ENCODE measurements around the gene PRR13.
A peak's percentile ranks its signal among the peaks of the same experiment; 100 is the strongest.
"Not testable (repeated sequence)": the region's sequence is repeated elsewhere in the genome, so short reads cannot be mapped to it uniquely, and the experiment has no call there.

Gene PRR13

DNA sequence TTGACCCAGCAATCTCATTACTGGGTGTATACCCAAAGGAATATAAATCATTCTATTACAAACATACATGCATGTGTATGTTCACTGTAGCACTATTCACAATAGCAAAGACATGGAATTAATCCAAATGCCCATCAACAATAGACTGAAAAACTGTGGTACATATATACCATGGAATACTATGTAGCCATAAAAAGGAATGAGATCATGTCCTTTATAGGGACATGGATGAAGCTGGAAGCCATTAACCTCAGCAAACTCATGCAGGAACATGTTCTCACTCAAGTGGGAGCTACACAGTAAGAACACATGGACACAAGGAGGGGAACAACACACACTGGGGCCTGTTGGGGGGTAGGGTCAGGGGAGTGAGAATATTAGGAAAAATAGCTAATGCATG, 2.0 kb upstream of the PRR13 start:
- not testable (repeated sequence) for FAIRE-seq

DNA sequence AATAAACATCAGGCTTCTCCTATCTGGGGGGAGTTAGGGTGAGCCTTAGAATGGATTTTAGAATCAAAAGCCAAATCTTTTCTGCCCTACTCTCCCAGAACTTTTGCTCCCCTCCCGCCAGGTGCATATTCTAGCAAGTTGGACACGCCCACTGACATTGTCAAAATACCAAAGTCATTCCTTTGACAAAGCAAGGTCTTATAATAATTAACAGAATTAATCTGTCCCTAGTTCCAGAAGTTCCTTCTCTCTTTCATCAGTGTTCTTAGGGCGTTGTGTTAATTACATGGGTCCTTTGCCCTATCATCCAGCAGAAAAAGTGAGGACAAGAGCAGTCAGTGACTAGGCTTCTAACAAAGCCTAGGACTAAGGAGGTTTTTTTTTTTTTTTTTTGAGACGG, 2.4 kb downstream of the PRR13 start:
- no peak for FAIRE-seq

DNA sequence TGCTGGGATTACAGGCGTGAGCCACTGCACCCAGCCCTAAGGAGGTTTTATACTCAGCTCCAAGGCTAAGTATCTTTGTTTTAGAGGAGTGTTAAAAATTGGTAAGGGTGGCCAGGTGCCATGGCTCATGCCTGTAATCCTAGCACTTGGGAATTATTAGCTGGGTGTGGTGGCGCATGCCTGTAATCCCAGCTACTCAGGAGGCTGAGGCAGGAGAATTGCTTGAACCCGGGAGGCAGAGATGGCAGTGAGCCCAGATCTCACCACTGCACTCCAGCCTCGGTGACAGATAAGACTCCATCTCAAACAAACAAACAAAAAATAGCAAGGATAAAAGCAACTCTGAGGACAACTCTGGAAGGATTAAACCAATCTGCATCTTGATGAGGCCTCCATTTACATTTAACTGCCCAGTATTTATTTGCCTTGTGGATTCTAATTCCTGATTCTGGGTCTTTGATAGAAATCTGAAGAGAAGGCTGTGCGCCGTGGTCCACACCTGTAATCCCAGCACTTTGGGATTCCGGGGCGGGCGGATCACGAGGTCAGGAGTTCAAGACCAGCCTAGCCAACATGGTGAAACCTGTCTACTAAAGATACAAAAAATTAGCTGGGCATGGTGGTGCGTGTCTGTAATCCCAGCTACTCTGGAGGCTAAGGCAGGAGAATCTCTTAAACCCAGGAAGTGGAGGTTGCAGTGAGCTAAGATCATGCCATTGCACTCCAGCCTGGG, 3.2 kb downstream of the PRR13 start:
- not testable (repeated sequence) for FAIRE-seq

DNA sequence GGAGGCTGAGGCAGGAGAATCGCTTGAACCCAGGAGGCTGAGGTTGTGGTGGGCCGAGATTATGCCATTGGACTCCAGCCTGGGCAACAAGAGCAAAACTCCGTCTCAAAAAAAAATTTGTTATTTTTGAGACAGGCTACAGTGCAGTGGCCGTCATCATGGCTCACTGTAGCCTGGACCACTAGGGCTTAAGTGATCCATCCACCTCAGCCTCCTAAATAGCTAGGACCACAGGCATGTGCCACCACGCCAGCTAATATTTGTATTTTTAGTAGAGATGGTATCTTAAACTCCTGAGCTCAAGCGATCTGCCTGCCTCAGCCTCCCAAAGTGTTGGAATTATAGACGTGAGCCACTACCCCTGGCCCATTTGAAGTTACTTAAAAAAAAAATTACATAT, 9.4 kb downstream of the PRR13 start:
- no peak for FAIRE-seq

DNA sequence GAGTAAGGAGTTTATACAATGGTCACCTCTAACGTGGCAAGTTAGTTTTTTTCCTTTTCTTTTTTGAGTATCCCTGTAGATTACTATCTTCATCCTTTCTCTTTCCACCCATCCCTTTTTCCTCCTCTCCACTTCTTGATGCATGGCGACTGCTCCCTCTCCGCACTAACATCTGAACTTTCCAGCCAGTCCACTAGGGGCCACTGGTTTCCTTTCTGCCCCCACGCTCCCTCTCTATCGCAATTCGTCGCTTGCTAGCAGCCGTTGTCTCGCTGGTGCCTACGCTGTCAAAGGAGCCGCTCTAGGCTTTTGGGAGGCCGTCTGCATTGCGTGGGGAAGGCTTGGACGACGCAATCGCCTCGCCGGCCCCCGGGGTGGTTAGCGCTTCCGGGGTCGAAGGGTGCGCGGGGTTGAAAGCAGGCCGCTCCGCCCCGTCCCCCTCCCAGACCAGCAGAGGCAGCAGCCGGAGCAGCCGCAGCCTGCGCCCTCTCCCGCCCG, 10.2 kb downstream of the PRR13 start, which contains the start of gene PCBP2:
PCBP2 (plus strand) TSS at position 442 of the 498 bp plus-strand sequence. CDS start 2,699 bp downstream, outside the sequence.
- FAIRE-seq: peak; percentile 24

DNA sequence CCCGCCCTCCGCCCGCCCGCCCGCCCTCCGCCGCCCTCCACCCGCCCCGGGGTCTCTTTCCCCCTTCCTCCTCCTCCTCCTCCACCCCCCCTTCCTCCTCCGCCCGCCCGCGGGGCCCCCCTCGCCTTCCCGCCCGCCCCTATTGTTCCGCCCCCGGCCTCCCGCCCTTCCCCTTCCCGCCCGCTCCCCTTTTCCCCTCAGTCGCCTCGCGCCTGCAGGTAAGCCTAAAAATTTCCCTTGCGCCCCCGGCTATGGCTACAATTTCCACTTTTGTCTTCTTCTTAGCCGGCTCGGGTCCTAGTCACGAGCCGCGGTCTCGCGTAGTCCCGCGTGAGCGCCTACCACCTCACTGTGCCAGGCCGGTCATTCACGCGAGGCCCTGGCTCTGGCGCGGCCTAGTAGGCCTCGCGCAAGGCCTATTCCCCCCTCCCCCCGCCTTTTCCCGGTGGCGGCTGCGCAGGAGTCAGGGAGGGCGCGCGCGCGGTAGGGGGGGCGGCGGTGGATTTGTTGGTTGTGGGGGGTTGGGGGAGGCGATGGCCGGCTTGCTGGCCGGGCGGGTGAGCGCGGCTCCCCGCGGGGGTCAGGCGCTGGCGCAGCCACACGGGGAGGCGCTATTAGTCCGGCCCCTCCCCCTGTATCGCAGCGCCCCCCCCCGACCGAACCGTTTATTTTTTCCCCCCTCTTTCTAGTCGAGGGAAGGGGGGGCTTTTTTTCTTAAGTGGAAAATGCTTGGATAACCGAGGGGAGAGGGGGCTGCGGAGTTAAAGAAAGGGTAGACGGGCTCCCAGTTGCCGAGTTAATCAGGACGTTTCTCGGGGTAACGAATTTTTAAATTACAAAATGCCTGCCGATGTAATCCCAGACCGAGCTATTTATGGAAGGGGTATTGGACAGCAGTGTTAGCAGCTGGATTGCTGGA, 10.9 kb downstream of the PRR13 start:
- FAIRE-seq: no peak

DNA sequence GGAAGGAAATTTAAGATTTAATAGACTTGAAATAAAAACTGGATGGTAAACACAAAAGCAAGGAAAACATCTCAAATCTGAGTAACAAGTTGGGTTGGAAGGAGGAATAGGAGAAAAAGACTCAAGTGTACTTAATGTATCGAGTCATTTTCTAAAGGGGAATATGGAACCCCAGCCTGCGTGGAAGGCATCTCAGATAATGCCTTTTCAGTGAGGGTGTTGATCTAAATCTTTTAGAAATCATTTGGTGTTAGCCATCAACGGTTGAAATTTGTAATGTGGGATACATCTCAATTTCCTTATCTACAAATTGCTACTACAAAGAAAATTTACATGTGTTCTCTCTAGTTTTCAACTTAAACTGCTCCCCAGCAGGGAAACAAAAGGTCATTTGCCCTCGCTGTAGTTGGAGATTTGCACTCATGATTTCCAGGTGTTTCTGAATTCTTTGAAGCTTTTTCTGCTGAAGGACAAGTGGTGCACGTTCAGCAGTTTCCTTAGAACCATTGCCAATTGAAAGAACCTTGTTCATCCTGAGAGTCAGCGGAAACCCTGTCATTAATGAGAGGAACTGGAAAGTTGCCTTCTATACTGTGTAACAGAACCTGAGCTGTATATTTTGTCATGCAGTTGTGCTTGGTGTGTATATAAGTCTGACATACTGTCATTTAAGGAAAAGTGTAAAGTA, 12.6 kb downstream of the PRR13 start:
- no peak for FAIRE-seq

DNA sequence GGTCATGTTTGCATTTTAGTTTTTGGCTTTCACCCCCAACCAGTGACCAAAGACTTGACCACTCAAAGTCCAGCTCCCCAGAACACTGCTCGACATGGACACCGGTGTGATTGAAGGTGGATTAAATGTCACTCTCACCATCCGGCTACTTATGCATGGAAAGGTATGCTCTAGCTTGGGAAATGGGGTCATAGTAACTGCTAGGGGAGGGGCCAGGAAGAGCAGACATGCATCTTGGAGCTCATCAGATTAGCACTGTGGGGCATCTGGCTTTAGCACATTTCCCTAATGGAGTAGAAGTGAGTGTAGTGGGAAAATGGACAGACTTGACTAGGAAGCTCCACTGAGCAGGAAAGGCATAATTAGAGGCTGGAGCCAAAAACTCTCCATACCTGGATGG, 13.2 kb downstream of the PRR13 start:
- no peak for FAIRE-seq

DNA sequence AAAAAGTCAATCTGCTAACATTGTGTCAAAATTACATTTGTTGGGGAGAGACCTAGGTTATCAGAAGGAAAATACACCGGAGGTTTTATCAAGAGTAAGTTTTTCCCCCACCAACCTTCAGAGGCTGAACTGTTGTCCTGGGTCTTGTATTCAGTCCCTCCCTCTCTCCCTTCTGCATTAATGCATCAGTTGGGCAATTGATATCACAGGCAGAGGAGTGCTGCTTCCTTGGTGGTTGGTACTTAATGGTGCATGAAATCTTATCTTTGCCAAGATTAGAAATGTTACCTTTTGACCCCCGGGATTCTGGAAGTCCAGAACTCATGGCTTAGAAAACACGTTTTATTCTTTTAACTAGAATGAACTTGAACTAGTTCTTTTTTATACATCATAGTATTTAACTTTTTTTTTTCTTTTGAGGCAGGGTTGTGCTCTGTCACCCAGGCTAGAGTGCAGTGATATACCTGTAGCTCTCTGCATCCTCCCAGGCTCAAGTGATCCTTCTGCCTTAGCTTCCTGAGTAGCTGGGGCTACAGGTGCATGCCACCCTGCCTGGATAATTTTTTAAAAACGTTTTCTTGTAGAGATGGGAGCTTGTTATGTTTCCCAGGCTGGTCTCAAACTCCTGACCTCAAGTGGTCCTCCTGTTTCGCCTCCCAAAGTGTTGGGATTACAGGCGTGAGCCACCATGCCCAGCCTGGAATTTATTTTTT, 15.3 kb downstream of the PRR13 start:
- no peak for FAIRE-seq

DNA sequence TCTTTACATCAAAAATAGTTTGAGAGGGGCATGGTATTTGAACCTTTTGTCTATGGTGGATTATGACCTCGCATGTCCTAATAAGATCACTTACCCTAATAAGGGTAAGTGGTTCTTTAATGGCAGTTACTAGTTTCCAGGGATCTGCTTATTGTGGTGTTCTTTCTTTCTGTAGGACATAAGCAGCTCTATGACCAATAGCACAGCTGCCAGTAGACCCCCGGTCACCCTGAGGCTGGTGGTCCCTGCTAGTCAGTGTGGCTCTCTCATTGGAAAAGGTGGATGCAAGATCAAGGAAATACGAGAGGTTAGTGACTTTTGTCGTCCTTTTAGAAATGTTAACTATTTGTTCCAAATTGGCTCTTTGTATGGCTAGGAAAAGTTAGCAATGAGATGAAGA, 17.6 kb downstream of the PRR13 start:
- no peak for FAIRE-seq

DNA sequence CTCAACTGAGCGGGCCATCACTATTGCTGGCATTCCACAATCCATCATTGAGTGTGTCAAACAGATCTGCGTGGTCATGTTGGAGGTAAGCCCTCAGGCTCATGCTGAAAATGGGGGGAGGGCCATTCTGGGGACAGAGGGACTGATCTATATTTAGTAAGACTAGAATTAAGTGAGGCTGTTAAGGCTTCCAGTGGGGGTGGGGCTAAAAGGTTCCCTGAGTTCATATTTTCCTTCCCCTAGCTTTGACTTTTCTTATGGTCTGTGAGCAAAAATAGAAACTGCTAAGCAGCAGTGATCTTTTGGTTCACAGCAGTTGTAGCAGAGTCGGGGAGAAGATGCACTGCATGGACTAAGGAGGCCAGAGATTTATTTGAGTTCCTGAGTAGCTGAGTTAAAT, 19.5 kb downstream of the PRR13 start:
- no peak for FAIRE-seq

DNA sequence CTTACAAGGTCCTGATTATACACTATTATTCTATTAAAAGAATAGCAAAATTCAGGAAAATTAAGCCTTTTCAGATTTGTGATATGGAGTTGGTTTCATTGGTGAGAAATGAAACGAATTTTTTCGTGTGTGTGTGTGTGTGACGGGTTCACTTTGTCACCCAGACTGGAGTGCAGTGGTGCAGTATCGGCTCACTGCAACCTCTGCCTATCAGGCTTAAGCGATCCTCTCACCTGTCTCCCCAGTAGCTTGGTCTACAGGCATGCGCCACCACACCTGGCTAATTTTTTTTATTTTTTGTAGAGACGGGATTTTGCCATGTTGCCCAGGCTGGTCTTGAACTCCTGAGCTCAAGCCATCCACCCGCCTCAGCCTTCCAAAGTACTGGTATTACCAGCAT, 20.1 kb downstream of the PRR13 start:
- no peak for FAIRE-seq

DNA sequence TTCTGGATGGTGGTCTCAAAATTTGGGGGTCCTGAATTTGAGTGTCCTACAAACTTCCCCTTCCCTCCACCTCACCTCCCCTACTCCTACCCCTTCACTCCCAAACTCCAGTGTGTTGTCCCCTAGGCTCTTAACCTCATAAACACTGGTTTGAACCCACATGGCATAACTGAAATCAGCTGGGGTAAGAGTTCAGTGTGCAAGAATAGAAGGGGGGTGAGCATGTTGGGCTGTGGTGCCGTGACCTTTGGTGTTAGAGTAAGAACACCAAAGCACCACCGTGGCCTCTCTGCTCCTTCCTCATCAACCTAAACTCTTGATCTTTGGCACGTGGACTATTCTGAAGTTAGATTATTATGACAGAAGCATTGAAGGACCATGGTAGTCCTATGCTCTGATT, 21.4 kb downstream of the PRR13 start:
- FAIRE-seq: no peak

DNA sequence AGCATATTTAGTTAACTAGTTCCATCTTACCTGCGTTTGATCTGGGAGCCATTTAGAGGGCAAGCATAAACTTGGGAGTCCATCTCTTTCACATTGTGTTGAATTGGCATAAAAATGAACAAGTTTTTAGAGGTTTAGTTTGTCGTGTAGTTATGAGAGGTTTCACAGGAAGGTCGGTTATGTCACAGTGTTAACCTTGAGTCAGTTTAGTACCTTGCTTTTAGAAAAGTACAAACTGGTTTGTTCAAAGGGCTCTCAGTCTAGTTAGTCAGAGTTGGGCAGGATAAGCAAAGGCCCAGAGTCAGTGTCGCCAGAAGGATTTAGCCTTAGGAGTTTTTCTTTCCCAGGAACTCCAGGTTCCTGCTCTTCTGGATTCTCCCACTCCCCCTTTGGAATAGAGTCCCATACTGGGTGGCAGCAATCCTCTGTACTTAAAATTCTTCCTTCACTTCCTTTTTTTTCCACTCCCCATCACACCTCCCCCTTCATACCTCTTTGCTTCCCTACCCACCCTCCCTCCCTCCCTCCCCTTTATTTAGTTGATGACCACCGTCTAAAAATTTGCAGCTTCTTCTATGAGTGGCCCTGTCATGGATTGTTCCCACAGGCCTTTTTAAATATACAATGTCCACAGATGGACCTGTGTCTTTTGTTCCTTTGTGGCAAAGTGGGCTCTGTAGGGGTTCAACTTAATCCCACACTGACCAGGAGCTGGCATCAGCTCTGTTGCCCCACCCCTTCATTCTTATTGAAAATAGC, 22.4 kb downstream of the PRR13 start:
- FAIRE-seq: no peak

DNA sequence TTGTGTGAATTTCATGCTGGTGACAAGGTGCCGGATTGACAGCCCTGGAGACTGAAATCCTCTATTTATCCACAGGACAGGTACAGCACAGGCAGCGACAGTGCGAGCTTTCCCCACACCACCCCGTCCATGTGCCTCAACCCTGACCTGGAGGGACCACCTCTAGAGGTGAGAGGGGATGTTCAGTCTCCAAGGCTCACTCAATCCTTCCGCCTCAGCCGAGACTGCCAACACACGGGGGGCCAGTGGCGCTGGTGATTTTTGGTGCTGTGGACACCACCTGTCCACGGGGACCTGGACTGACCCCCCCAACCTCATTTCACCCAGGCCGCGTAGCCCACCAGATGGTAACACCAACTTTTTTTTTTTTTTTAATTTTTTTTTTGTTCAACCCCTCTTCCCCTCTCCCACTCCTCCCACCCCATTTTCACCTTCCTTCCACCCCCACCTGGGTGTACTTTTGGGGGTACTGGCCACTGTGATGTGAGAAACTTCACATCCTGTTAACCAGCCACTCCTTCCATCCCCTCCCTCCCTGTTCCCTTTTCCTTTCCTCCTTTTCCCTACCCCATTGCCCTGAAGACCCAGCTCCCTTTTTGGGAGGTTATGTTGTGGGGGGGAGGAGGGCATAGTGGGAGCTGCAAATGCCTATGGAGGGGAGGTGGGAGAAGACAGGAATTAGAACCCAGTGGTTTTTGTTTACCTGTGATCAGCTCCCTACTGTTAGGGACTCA, 23.3 kb downstream of the PRR13 start:
- FAIRE-seq: no peak

DNA sequence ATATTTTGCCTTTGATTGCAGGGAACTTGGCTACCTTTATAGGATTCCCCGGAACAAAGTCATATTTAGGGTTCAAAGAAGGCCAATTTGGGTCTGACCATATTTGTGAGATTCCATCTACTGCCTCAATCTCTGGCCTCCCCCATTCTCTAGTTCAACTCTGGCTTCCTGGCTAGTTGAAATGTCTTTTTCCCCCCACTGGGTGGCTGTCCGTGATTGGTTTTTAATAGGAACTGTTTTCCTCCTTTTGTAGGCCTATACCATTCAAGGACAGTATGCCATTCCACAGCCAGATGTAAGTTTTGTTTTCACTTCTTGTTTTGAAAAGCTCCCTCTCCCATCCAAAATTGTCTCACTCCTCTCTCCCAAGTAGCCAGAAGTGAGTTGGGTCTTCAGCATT, 24.1 kb downstream of the PRR13 start:
- no peak for FAIRE-seq

DNA sequence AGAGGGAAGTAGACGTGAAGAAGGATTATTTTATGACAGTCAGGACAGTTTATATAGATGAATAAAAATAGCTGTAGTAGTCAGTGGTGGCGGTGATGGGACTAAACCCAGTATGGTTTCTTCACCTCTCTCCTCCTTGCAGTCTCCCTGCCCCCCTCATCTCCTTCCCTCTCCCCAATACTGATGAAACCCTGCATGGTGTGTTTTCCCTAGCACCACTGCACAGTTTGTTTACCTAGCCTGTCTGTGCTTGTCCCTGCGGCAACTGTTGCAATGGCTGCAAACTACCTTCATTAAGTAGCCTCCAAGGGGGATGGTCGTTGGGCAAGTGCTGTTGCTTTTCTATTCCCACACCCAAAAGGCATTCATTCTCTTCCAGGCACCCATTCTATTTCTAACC, 25.1 kb downstream of the PRR13 start:
- no peak for FAIRE-seq

DNA sequence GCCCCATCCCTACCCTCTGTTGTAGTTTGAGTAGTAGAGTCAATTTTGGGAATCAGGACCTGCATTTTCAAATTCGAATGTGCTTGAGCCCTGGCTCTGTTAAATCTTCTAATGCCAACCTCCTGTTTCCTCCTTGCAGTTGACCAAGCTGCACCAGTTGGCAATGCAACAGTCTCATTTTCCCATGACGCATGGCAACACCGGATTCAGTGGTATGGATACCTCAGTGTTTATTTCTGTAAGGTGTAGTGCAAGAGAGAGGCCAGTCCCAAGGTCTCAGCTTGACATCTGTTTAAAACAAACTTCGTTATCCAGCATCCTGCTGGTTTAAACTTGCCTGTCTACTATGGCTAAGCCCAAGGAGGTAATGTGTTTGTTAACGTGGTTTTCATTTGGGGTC, 25.5 kb downstream of the PRR13 start:
- FAIRE-seq: no peak

DNA sequence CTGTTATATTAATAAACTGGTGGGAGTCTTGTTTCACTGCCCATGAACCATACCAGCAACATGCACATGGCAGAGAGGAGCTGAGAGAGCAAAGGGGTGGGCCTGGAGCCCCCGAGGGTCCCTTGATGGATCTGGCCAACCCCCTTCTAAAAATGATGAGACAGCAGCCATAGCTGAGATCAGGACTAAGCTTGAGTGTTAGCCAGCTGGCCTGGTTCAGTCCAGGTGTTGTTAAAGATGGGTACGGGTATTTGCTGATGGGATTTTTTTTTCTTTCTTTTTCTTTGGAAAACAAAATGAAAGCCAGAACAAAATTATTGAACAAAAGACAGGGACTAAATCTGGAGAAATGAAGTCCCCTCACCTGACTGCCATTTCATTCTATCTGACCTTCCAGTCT, 26.3 kb downstream of the PRR13 start:
- no peak for FAIRE-seq

DNA sequence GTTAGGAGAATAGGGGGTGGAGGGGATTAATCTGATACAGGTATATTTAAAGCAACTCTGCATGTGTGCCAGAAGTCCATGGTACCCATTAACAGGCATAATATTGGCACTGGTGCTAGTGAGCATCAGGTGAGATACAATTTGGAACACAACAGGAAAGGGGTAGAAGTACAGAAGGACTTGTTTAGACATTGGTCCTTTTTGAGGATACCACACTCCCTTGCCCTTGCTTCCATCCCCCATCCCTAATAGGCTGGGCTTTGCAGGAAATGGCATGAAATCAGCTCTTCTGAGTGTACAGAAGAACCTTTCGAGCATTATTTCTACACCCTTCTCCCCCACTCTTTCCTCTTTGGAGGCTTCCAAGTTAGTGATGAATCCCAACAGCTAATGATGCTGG, 26.7 kb downstream of the PRR13 start:
- no peak for FAIRE-seq

DNA sequence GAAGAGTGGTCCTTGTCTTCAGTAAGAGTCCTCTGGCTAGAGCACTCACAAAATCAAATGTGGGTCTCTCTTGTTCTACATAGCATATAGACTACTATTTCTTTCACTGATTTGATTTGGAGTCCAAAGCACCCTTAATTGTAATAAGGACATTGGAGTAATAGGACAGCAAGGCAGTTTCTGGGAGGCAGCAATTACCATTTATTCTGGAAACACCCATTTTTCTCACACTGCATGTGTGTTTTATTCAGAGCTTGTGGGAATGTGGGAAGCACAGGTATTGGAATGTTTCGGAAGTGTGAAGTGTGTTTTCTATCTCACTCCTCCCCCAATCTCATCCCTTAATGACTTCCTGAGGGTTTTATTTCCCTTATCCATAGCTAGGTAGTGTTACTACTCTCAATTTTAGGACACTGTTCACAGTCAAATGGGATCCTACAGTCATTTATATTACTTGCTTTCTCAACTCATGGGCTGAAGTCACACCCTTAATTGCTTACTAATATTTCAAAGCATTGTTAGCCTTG, 30.6 kb downstream of the PRR13 start:
- no peak for FAIRE-seq
